Neuron (in vitro differentiated cells): ENCODE data around the gene RTN4IP1.

Experiments
- H2AFZ ChIP-seq: one replicate; pipeline ENCODE4 v1.6.1; 2013; ENCODE audit warnings: low read depth, mild to moderate bottlenecking, inconsistent platforms, low read length, moderate library complexity
- H3K27me3 ChIP-seq: one replicate; pipeline ENCODE4 v1.6.1; 2013; ENCODE audit warnings: low read length; ENCODE audit not compliant: insufficient read depth
- H3K36me3 ChIP-seq: one replicate; pipeline ENCODE4 v1.6.1; 2013; ENCODE audit warnings: low read length; ENCODE audit not compliant: insufficient read depth
- H3K4me1 ChIP-seq: one replicate; pipeline ENCODE4 v1.6.1; 2013; ENCODE audit warnings: low read length; ENCODE audit not compliant: insufficient read depth
- H3K4me3 ChIP-seq: 2 replicates; pipeline ENCODE4 v1.5.1; 2013; ENCODE audit warnings: mild to moderate bottlenecking, low read length, moderate library complexity
- H3K9me3 ChIP-seq: one replicate; pipeline ENCODE4 v1.6.1; 2013; ENCODE audit warnings: low read length

Gene RTN4IP1

GRCh38 chr6:106546691-106547414 is 82.4 kb downstream of the RTN4IP1 start:
- H2AFZ ChIP-seq: no peak overlapping the region
- H3K27me3 ChIP-seq: no peaks in the 10 kb centered on the region
- H3K9me3 ChIP-seq: peaks cover 3% of the 10 kb centered on the region
- H3K36me3 ChIP-seq: no peaks in the 10 kb centered on the region
- peaks cover 4% of the 10 kb centered on the region for H3K4me1 ChIP-seq
- no peak overlapping the region for H3K4me3 ChIP-seq

GRCh38 chr6:106546261-106546690 is 83.0 kb downstream of the RTN4IP1 start:
- Histone ChIP-seq H3K4me3 (no peak overlapping the region), H3K4me1 (peaks cover 4% of the 10 kb centered on the region), H3K9me3 (peaks cover 3% of the 10 kb centered on the region), H3K36me3 (no peaks in the 10 kb centered on the region), H3K27me3 (no peaks in the 10 kb centered on the region), H2AFZ (no peak overlapping the region)

GRCh38 chr6:106540907-106541306 is 88.4 kb downstream of the RTN4IP1 start:
- Histone ChIP-seq H3K36me3 (no peaks in the 10 kb centered on the region), H3K27me3 (no peaks in the 10 kb centered on the region), H3K4me1 (peaks cover 7% of the 10 kb centered on the region), H3K4me3 (no peak overlapping the region), H3K9me3 (no peaks in the 10 kb centered on the region), H2AFZ (no peak overlapping the region)

GRCh38 chr6:106540432-106540831 is 88.9 kb downstream of the RTN4IP1 start:
- peaks cover 7% of the 10 kb centered on the region for H3K4me1 ChIP-seq
- H2AFZ ChIP-seq: peak overlapping the region; percentile 72
- no peak overlapping the region for H3K4me3 ChIP-seq
- no peaks in the 10 kb centered on the region for H3K36me3 ChIP-seq
- H3K9me3 ChIP-seq: no peaks in the 10 kb centered on the region
- no peaks in the 10 kb centered on the region for H3K27me3 ChIP-seq

GRCh38 chr6:106539936-106540335 is 89.4 kb downstream of the RTN4IP1 start:
- Histone ChIP-seq H2AFZ (peak overlapping the region; percentile 72), H3K4me3 (peak overlapping the region; percentile 3), H3K27me3 (no peaks in the 10 kb centered on the region), H3K36me3 (no peaks in the 10 kb centered on the region), H3K9me3 (no peaks in the 10 kb centered on the region), H3K4me1 (peaks cover 7% of the 10 kb centered on the region)

GRCh38 chr6:106538145-106538544 is 91.2 kb downstream of the RTN4IP1 start:
- Histone ChIP-seq H3K27me3 (peaks cover 13% of the 10 kb centered on the region), H2AFZ (no peak overlapping the region), H3K4me1 (peaks cover 7% of the 10 kb centered on the region), H3K36me3 (no peaks in the 10 kb centered on the region), H3K9me3 (no peaks in the 10 kb centered on the region), H3K4me3 (no peak overlapping the region)

GRCh38 chr6:106537662-106538061 is 91.6 kb downstream of the RTN4IP1 start:
- Histone ChIP-seq H3K4me3 (no peak overlapping the region), H3K9me3 (no peaks in the 10 kb centered on the region), H3K36me3 (no peaks in the 10 kb centered on the region), H3K4me1 (peaks cover 7% of the 10 kb centered on the region), H2AFZ (no peak overlapping the region), H3K27me3 (peaks cover 13% of the 10 kb centered on the region)

- no peak overlapping the region for H2AFZ ChIP-seq
- H3K36me3 ChIP-seq: no peaks in the 10 kb centered on the region
- H3K4me3 ChIP-seq: no peak overlapping the region
- peaks cover 7% of the 10 kb centered on the region for H3K4me1 ChIP-seq
- H3K9me3 ChIP-seq: no peaks in the 10 kb centered on the region
- H3K27me3 ChIP-seq: peaks cover 13% of the 10 kb centered on the region
Observed at GRCh38 chr6:106536851-106537250, 92.4 kb downstream of the RTN4IP1 start.

- H3K4me1 ChIP-seq: peaks cover 7% of the 10 kb centered on the region
- peaks cover 15% of the 10 kb centered on the region for H3K27me3 ChIP-seq
- no peaks in the 10 kb centered on the region for H3K36me3 ChIP-seq
- no peaks in the 10 kb centered on the region for H3K9me3 ChIP-seq
- no peak overlapping the region for H3K4me3 ChIP-seq
- no peak overlapping the region for H2AFZ ChIP-seq
Observed at GRCh38 chr6:106536357-106536756, 92.9 kb downstream of the RTN4IP1 start.

- no peak overlapping the region for H3K4me3 ChIP-seq
- peaks cover 4% of the 10 kb centered on the region for H3K4me1 ChIP-seq
- no peaks in the 10 kb centered on the region for H3K36me3 ChIP-seq
- peaks cover 15% of the 10 kb centered on the region for H3K27me3 ChIP-seq
- no peak overlapping the region for H2AFZ ChIP-seq
- H3K9me3 ChIP-seq: no peaks in the 10 kb centered on the region
Observed at GRCh38 chr6:106535012-106535411, 94.3 kb downstream of the RTN4IP1 start.

GRCh38 chr6:106534564-106534982 is 94.7 kb downstream of the RTN4IP1 start:
- no peaks in the 10 kb centered on the region for H3K4me1 ChIP-seq
- no peak overlapping the region for H3K4me3 ChIP-seq
- peaks cover 17% of the 10 kb centered on the region for H3K27me3 ChIP-seq
- no peaks in the 10 kb centered on the region for H3K9me3 ChIP-seq
- H3K36me3 ChIP-seq: no peaks in the 10 kb centered on the region
- no peak overlapping the region for H2AFZ ChIP-seq

GRCh38 chr6:106534004-106534403 is 95.3 kb downstream of the RTN4IP1 start:
- Histone ChIP-seq H3K27me3 (peaks cover 17% of the 10 kb centered on the region), H3K9me3 (no peaks in the 10 kb centered on the region), H3K4me3 (no peak overlapping the region), H3K4me1 (no peaks in the 10 kb centered on the region), H3K36me3 (no peaks in the 10 kb centered on the region), H2AFZ (no peak overlapping the region)

- H3K9me3 ChIP-seq: no peaks in the 10 kb centered on the region
- no peaks in the 10 kb centered on the region for H3K36me3 ChIP-seq
- H2AFZ ChIP-seq: no peak overlapping the region
- H3K4me3 ChIP-seq: no peak overlapping the region
- no peaks in the 10 kb centered on the region for H3K4me1 ChIP-seq
- H3K27me3 ChIP-seq: peaks cover 17% of the 10 kb centered on the region
Observed at GRCh38 chr6:106533054-106533453, 96.2 kb downstream of the RTN4IP1 start.

GRCh38 chr6:106530502-106530901 is 98.8 kb downstream of the RTN4IP1 start:
- Histone ChIP-seq H2AFZ (no peak overlapping the region), H3K4me3 (no peak overlapping the region), H3K4me1 (no peaks in the 10 kb centered on the region), H3K27me3 (peaks cover 19% of the 10 kb centered on the region), H3K36me3 (no peaks in the 10 kb centered on the region), H3K9me3 (no peaks in the 10 kb centered on the region)
